GM12878 (cell line): ENCODE data around the gene SSC4D. TPM values are rescaled to one million over a fixed set of nuclear protein-coding genes. Genes with fewer than 3 reads are reported as not detected.
"Not testable (repeated sequence)": the region's sequence is repeated elsewhere in the genome, so short reads cannot be mapped to it uniquely, and the experiment has no call there.

ENCODE experiments used
- ATAC-seq: fragments of 200-7000 bp; cut with Tn5 transposase; 3 replicates; pipeline ENCODE4 v1.9.1; 2020; ENCODE audit warnings: mild to moderate bottlenecking, moderate library complexity
- BruUV-seq: library from RNA; stranded (reverse); fragments of 400-500 nt; replicated peaks from 2 replicates; lab custom pipeline; 2021; lab: Mats Ljungman, UMichigan
- CTCF ChIA-PET: fragments of 300-600 bp; sonication (Branson Sonifier 250); formaldehyde crosslinking; extraction: SDS; loops from one replicate; lab custom pipeline; 2021; ENCODE audit warnings: inconsistent platforms; lab: Yijun Ruan, JAX
- POLR2A ChIA-PET: fragments of 350-600 bp; formaldehyde crosslinking; extraction: SDS; loops from one replicate; lab custom pipeline; 2021; ENCODE audit warnings: inconsistent platforms; lab: Charles Lee
- RAD21 ChIA-PET: fragments of 300-600 bp; sonication (Branson Sonifier 250); formaldehyde crosslinking; loops from one replicate; lab custom pipeline; 2023; ENCODE audit warnings: antibody characterized with exemption; ENCODE audit not compliant: unreplicated experiment; lab: Charles Lee
- SMC1A ChIA-PET: fragments of 300-600 bp; sonication (Branson Sonifier 250); formaldehyde crosslinking; loops from one replicate; lab custom pipeline; 2023; ENCODE audit not compliant: unreplicated experiment, uncharacterized antibody; lab: Charles Lee
- DNase-seq: peaks from one replicate; pipeline ENCODE4 v3.0.0-alpha.2; 2011; ENCODE audit warnings: low read depth, low spot score
- FAIRE-seq: peaks from 3 replicates; lab custom pipeline; 2011; peaks lifted over from hg19 to GRCh38; lab: Jason Lieb, UNC
- H2AFZ ChIP-seq: 2 replicates; pipeline ENCODE4 v1.6.0; 2011; ENCODE audit warnings: low read depth, low read length, control low read depth; ENCODE audit not compliant: control insufficient read depth
- H3K27ac ChIP-seq: 2 replicates; pipeline ENCODE4 v1.5.1; 2011; ENCODE audit warnings: control low read depth; ENCODE audit not compliant: control insufficient read depth, insufficient read depth
- H3K27me3 ChIP-seq, 2 experiments: replicated peaks in 1 of 2; 2 replicates each; pipeline versions ENCODE4 v1.6.0 to v1.6.1; 2011; ENCODE audit warnings: low read length in 1 of 2; ENCODE audit not compliant: control insufficient read depth in 2 of 2, insufficient read depth in 2 of 2
- H3K36me3 ChIP-seq, 2 experiments: 2 replicates each; pipeline ENCODE4 v1.5.1; 2011; ENCODE audit warnings: low read length in 1 of 2; ENCODE audit not compliant: control insufficient read depth in 2 of 2, insufficient read depth in 2 of 2
- H3K4me1 ChIP-seq: 2 replicates; pipeline ENCODE4 v1.6.1; 2011; ENCODE audit warnings: mild to moderate bottlenecking, low read length, moderate library complexity, mixed read lengths; ENCODE audit not compliant: control insufficient read depth, insufficient read depth
- H3K4me2 ChIP-seq: 2 replicates; pipeline ENCODE4 v1.6.0; 2011; ENCODE audit warnings: control low read depth; ENCODE audit not compliant: control insufficient read depth, insufficient read depth
- H3K4me3 ChIP-seq: fragments of 200-600 bp; sonication (generic); 2 replicates; pipeline ENCODE4 v1.5.1; 2016
- H3K79me2 ChIP-seq: 2 replicates; pipeline ENCODE4 v1.6.0; 2011; ENCODE audit warnings: low read length; ENCODE audit not compliant: control insufficient read depth, insufficient read depth
- H3K9ac ChIP-seq: 2 replicates; pipeline ENCODE4 v1.8.0; 2011; ENCODE audit warnings: low read length, control low read depth, mixed read lengths; ENCODE audit not compliant: control insufficient read depth, insufficient read depth
- H3K9me3 ChIP-seq: replicated peaks from 3 replicates; pipeline ENCODE4 v1.5.1; 2011; ENCODE audit warnings: mild to moderate bottlenecking, low read length; ENCODE audit not compliant: control insufficient read depth, insufficient read depth
- H4K20me1 ChIP-seq: 2 replicates; pipeline ENCODE4 v1.6.0; 2011; ENCODE audit not compliant: control insufficient read depth, insufficient read depth
- ASH2L ChIP-seq: fragments of 300-600, 200-600 bp; sonication (generic); IDR thresholded peaks from 2 replicates; pipeline ENCODE4 v1.6.1; 2017; ENCODE audit warnings: low read depth, mild to moderate bottlenecking, borderline replicate concordance
- CHD1 ChIP-seq: IDR thresholded peaks from 2 replicates; pipeline ENCODE4 v1.6.1; 2012; ENCODE audit warnings: low read depth, low read length, improper control_type of control experiment
- HCFC1 ChIP-seq: fragments of 150-350 bp; IDR thresholded peaks from 2 replicates; pipeline ENCODE4 v1.6.1; 2014; ENCODE audit warnings: low read length
- POLR2A ChIP-seq: IDR thresholded peaks from 2 replicates; pipeline ENCODE4 v1.6.1; 2011; ENCODE audit warnings: low read depth, mild to moderate bottlenecking, low read length
- SREBF2 ChIP-seq: IDR thresholded peaks from 2 replicates; pipeline ENCODE4 v1.6.1; 2012; ENCODE audit warnings: mild to moderate bottlenecking, low read length
- TCF7 ChIP-seq: IDR thresholded peaks from 2 replicates; pipeline ENCODE4 v1.6.1; 2014; ENCODE audit warnings: antibody characterized with exemption, borderline replicate concordance
- YBX1 ChIP-seq: fragments of 450-650 bp; IDR thresholded peaks from 2 replicates; pipeline ENCODE4 v1.6.1; 2016; ENCODE audit warnings: antibody characterized with exemption
- WGBS: methylation state at CpG from one replicate; pipeline ENCODE4 v1.1.6; 2016; ENCODE audit warnings: low lambda C conversion rate; ENCODE audit not compliant: insufficient replicate concordance, insufficient coverage; ENCODE audit errors: missing lambda C conversion rate; 5-methylcytosine and 5-hydroxymethylcytosine counted together
- in situ Hi-C: fragments of 300-500 bp; cut with MboI; formaldehyde crosslinking; loops from 9 replicates; pipeline ENCODE4 v1.14.3; 2018; ENCODE audit warnings: mixed read lengths
- intact Hi-C: fragments of 100-400 bp; cut with micrococcal nuclease; formaldehyde crosslinking; loops from one replicate; pipeline ENCODE4 v1.14.2; 2022; ENCODE audit not compliant: unreplicated experiment
- polyA plus RNA-seq, 11 experiments: library from polyadenylated mRNA; depleted of rRNA in 4 of 11; unstranded in 6 of 11; stranded (reverse) in 5 of 11; fragments of >200 nt; fragmentation: Nextera tagmentation in 4 of 11; fragmentation: Illumina TruSeq in 1 of 11; extraction: Ambion mirVana in 4 of 11; extraction: Trizol in 1 of 11; gene quantifications; 1 replicate in 1 of 11; 2 replicates in 10 of 11; pipeline versions ENCODE4 v1.2.1 to v1.2.3, GENCODE V29; 2011 to 2016; ENCODE audit warnings: inconsistent platforms in 2 of 11, missing spikeins in 2 of 11, low read depth in 1 of 11
- total RNA-seq, 4 experiments: library from RNA; depleted of rRNA in 3 of 4; stranded (reverse); fragments of >200 nt in 3 of 4; fragmentation: Illumina TruSeq in 1 of 4; extraction: Trizol in 1 of 4; gene quantifications; 2 replicates each; pipeline versions ENCODE4 v1.2.1 to v1.2.3, GENCODE V29; 2013 to 2021
- TF ChIP-seq, protein P1 (sequence below): fragments of 450-650 bp; IDR thresholded peaks from 2 replicates; pipeline ENCODE4 v1.6.1; 2014; ENCODE audit warnings: mild to moderate bottlenecking

Gene SSC4D
- total and polyA plus RNA-seq, 10 of the 15 experiments (the other 5 are each of a cell fraction or from before 2014, with no cell fraction given), result 0.08 to 0.79 (median 0.25) TPM; not detected in 1

DNA sequence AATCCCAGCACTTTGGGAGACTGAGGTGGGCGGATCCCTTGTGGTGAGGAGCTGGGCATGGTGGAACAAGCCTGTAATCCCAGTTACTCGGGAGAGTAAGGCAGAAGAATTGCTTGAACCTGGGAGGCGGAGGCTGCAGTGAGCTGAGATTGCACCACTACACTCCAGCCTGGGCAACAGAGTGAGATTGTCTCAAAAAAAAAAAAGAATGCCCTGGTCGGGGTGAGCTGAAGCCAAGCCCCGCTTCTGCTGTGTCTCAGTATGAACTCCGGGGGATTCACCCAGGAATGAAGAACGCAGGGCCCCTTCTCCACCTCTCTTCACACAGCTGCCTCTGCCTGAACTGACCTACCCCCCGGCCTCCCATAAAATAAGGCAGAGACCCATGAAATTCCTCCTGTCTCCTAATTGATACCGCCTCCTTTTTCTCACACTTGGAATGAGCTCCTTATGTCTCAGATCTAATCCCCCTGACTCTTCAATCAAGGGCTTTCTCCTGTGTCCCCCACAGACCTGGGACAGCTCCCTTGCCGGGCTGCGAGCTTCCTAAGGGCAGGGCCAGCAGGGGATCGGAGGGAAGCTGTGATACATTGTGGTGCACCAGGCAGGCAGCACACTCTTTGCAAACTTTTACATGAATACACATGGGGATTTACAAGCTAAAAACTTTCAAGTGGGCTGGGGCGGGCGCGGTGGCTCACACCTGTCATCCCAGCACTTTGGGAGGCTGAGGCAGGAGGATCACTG is 14.3 kb upstream of the SSC4D start:
- TF ChIP-seq ASH2L (no peak), TCF7 (no peak), YBX1 (no peak), CHD1 (no peak), POLR2A (no peak), HCFC1 (no peak), SREBF2 (no peak)
- TF ChIP-seq, protein P1, sequence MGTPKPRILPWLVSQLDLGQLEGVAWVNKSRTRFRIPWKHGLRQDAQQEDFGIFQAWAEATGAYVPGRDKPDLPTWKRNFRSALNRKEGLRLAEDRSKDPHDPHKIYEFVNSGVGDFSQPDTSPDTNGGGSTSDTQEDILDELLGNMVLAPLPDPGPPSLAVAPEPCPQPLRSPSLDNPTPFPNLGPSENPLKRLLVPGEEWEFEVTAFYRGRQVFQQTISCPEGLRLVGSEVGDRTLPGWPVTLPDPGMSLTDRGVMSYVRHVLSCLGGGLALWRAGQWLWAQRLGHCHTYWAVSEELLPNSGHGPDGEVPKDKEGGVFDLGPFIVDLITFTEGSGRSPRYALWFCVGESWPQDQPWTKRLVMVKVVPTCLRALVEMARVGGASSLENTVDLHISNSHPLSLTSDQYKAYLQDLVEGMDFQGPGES, result no peak
- FAIRE-seq (no peak), ATAC-seq (no peak; the same call in none of the 3 replicates), DNase-seq (no peak)
- Histone ChIP-seq H3K4me1 (peaks cover 13% of the 10 kb centered on the region), H3K4me3 (no peak overlapping the region), H2AFZ (no peak overlapping the region), H3K9me3 (no peaks in the 10 kb centered on the region), H3K79me2 (no peaks in the 10 kb centered on the region), H3K27me3 (no peaks in the 10 kb centered on the region), H4K20me1 (no peaks in the 10 kb centered on the region), H3K36me3 (no peaks in the 10 kb centered on the region), H3K9ac (no peak overlapping the region), H3K27ac (no peak overlapping the region), H3K4me2 (no peak overlapping the region)
- POLR2A ChIA-PET, result interaction anchor here (0.6 kb wide), 1 partner anchor 59 kb away, joined by 4 read pairs; no protein-coding TSS in a partner anchor
- SMC1A ChIA-PET, result interaction anchor here (0.8 kb wide), 1 partner anchor 410 kb away, joined by 3 read pairs; no protein-coding TSS in a partner anchor
- CTCF ChIA-PET, result interaction anchor here (0.9 kb wide), 1 partner anchor 86 kb away, joined by 4 read pairs; the partner anchor contains the start of gene UPK3B
- WGBS, result 57% methylated on average over 15 of the region's 15 CpGs
- RAD21 ChIA-PET, result no interaction called here
- BruUV-seq, result no TSS peak
- in situ Hi-C loops, result no loop called here
- intact Hi-C loops, result no loop called here

DNA sequence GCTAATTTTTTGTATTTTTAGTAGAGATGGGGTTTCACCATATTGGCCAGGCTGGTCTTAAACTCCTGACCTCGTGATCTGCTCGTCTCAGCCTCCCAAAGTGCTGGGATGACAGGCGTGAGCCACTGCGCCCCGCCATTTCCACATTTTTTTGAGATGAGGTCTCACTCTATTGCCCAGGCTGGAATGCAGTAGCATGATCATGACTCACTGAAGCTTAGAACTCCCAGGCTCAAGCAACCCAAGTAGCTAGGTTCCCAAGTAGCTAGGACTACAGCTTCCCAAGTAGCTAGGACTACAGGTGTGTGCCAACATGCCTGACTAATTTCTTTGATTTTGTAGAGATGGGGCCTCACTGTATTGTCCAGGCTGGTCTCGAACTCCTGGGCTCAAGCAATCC is 11.6 kb upstream of the SSC4D start:
- WGBS, result 43% methylated on average over 6 of the region's 6 CpGs
- RAD21 ChIA-PET, DNase-seq, ATAC-seq, H3K27ac ChIP-seq, FAIRE-seq, CTCF ChIA-PET, H3K27me3 ChIP-seq, H4K20me1 ChIP-seq, SMC1A ChIA-PET, H3K4me3 ChIP-seq, H3K9me3 ChIP-seq, intact Hi-C loops, H3K36me3 ChIP-seq, H2AFZ ChIP-seq, H3K4me2 ChIP-seq, H3K79me2 ChIP-seq, H3K9ac ChIP-seq, BruUV-seq, in situ Hi-C loops: not testable (repeated sequence)
- peaks cover 13% of the 10 kb centered on the region for H3K4me1 ChIP-seq
- POLR2A ChIA-PET, result interaction anchor here (0.6 kb wide), 1 partner anchor 35 kb away, joined by 3 read pairs; no protein-coding TSS in a partner anchor

DNA sequence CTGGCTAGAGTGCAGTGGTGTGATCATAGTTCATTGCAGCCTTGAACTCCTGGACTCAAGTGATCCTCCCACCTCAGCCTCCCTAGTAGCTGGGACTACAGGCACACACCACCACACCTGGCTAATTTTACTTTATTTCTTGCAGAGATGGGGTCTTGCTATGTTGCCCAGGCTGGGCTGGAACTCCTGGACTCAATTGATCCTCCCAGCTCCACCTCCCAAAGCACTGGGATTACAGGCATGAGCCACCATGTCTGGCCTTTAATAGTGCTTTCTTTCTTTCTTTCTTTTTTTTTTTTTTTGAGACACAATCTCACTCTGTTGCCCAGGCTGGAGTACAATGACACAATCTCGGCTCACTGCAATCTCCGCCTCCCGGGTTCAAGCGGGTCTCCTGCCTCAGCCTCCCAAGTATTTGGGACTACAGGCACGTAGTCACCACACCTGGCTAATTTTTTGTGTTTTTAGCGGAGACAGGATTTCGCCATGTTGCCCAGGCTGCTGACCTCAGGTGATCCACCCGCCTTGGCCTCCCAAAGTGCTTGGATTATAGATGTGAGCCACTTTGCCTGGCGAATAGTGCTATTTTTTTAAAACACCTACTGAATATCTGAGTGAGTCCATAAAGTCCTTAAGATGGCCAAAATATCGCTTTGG is 8.3 kb upstream of the SSC4D start:
- H3K4me3 ChIP-seq, H3K27me3 ChIP-seq, H4K20me1 ChIP-seq, CTCF ChIA-PET, ATAC-seq, H3K4me1 ChIP-seq, POLR2A ChIA-PET, H3K9ac ChIP-seq, DNase-seq, H3K27ac ChIP-seq, FAIRE-seq, RAD21 ChIA-PET, BruUV-seq, H3K36me3 ChIP-seq, SMC1A ChIA-PET, in situ Hi-C loops, H2AFZ ChIP-seq, H3K79me2 ChIP-seq, H3K4me2 ChIP-seq, H3K9me3 ChIP-seq, intact Hi-C loops: not testable (repeated sequence)
- WGBS, result 77% methylated on average over 9 of the region's 10 CpGs
